GM20000 (cell line): ENCODE measurements around the gene RHOG.

Experiments used
- DNase-seq: peaks from one replicate; pipeline ENCODE4 v3.0.0; 2012; ENCODE audit warnings: low spot score
- TF ChIP-seq, protein P1 (sequence below): IDR thresholded peaks from 2 replicates; pipeline ENCODE4 v1.5.1; 2012; ENCODE audit warnings: mild to moderate bottlenecking, control low read depth; ENCODE audit errors: extremely low read depth, missing control alignments

RHOG gene

DNA sequence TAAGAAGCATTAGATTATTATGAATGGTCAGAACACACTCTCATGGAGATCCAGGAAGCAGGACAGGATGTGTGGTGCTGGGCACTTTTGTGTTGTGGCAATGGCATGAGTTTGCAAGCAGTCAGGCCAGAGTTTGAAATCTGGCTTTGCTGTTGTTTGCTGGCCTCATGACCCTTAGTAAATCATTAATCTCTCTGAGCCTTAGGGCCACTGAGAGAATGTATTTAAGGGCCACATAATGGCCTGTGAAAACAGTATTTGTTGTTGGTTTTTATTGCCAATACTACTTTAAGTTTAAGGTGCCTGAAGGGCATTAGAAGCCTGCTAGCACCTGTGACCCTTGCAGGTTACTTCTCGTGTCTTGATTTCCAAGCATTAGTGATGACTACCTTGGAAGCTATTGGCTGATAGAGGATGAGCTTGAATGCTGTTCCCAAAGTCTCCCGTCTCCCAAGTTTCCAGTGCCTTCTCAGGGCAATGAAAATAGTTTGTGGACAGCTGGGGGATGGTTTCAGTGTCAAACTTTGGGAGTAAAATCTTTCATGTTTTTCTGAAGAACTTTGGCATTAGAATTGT lies 39.3 kb upstream of the RHOG start:
- TF ChIP-seq, protein P1, sequence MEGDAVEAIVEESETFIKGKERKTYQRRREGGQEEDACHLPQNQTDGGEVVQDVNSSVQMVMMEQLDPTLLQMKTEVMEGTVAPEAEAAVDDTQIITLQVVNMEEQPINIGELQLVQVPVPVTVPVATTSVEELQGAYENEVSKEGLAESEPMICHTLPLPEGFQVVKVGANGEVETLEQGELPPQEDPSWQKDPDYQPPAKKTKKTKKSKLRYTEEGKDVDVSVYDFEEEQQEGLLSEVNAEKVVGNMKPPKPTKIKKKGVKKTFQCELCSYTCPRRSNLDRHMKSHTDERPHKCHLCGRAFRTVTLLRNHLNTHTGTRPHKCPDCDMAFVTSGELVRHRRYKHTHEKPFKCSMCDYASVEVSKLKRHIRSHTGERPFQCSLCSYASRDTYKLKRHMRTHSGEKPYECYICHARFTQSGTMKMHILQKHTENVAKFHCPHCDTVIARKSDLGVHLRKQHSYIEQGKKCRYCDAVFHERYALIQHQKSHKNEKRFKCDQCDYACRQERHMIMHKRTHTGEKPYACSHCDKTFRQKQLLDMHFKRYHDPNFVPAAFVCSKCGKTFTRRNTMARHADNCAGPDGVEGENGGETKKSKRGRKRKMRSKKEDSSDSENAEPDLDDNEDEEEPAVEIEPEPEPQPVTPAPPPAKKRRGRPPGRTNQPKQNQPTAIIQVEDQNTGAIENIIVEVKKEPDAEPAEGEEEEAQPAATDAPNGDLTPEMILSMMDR: no peak
- no peak for DNase-seq

DNA sequence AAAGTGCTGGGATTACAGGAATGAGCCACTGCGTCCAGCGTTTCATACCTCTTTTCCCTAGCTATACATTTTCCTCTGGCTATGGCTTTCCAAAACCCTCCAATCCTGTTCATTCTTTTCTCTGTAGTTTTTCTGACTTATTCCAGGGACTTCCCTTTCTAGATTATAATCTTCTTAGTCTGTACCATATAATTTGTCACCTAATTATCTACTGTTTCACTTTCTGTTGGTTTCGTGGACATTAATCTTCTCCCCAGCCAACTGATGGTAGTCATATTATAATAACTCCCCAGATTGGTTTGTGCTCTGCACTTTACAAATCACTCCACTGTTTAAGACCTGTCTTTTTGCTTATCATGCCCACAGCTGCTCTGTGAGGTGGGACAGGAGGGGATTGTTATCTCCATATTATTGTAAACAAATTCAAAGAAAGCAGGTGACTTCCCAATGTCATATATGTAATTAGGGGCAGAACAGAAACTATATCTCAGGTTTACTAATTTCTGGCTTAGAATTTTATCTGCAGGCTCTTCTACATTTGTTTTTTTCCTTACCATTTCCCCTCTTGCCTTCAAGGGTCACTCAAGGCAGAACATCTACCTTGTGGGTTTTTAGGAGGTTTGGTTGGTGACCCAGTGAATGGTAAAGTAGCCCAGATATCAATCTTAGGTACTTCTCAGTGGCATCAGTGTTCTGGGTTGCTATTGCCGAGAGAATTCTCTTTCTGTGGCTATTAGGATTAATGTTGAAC lies 38.6 kb upstream of the RHOG start:
- no peak for DNase-seq
- TF ChIP-seq, protein P1: no peak

DNA sequence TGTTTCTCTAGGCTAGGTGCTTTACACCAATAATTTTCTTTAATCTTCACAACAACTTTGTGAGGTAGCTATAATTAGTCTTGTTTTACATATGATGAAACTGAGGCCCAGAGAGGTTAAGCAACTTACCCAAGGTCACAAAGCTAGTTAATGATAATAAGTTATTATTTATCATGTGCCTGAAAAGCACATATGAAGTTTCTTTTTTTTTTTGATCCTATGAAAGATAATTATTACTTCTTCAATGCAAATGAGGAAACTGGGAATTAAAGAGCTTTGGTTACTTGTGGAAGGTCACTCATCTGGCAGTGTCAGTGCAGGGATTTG lies 37.5 kb upstream of the RHOG start:
- DNase-seq: no peak
- TF ChIP-seq, protein P1: no peak

DNA sequence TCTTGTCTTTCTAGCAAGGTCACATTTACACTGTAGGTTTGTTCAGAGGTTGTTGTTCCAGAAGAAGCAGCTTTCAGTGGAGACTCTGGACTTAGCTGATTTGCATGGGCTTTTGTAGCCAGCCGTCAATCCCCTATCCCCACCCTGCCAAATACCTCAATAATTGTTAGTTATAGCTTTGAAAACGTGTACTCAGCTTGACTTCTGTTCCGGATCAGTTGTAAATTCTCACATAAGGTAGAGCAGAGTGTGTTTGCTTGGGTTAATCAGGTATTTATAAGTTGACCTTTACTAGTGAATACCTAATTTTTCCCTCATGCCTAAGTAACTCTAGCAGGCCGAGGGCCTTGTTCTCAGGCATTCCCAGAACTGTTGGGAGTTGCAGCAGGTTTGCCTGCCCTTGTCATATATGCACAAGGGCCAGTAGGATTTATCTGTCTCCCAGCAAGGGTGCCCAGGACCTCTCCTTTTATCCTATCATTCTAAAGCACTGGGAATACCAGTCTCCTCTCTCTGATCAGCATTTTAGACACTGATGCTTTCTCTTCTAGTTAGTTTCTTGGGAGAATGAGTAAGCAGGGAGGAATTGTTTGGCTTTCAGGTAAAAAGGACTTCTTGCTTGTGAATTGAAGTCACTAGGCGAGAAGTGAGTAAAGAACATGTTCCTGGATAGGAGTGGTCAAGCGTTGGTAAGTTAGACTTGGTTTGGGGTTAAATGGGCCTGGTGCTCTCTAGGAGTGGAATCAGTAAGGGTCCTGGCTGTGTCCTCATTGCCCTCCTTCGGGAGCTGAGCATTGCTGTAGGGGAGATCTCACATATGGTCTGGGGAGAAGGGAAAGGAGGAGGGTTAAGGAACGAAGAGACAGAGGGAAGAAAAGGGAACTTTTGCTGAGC lies 36.9 kb upstream of the RHOG start:
- DNase-seq: no peak
- TF ChIP-seq, protein P1: no peak

DNA sequence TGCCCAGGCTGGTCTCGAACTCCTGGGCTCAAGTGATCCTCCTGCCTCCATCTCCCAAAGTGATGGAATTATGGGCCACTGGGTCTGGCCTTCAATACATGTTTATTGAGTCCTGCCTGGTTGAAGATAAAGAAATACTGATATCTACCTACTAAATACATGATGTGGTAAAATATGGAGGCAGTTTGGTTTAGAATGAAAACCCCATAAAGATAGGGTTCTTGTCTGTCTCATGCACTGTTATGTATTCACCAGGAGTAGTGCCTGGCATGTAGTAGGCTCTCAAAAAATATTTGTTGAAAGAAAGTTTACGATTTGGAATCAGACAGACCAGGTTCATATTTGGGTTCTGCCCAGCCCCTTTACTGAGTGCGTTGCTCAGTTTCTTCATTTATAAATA lies 35.9 kb upstream of the RHOG start:
- TF ChIP-seq, protein P1: no peak
- no peak for DNase-seq

DNA sequence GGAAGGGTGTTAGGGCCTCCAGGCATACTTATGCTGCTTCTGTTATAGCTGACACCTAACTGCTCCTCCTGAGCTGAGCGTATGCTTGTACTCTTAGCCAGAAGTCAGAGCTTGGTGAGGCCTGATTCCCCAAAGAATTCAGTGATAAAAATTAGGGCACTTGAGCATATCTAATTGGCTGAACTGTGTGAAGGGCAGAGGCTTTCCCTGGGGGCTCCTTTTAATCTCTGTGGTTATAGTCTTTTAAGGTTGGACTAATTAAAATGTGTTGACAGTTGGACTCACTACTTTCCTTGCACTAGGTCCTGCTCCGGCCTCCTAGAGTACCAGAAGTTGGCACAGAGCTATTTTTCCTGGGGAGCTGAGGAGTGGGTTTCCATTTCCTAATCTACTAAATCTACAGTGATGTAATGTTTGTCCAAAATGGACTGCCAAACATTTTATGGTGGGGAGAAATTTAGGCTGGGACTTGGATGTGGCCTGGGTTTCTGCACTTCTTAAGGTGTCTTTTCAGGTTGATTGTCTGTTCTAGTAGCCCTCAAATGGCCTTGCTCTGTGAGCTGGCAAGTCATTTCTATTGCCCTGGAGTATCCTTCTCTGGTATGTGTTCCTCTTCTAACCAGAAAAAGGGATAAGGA lies 33.1 kb upstream of the RHOG start:
- TF ChIP-seq, protein P1: no peak
- no peak for DNase-seq
